BE2C (cell line): Measurements from ENCODE around the gene NAA11. TPM values are rescaled to one million over a fixed set of nuclear protein-coding genes. Genes with fewer than 3 reads are reported as not detected.

ENCODE experiments used
- DNase-seq: peaks from one replicate; pipeline ENCODE4 v3.0.0-alpha.2; 2020
- H3K27me3 ChIP-seq: fragments of 250-450 bp; sonication (Bioruptor Pico); 2 replicates; pipeline ENCODE4 v1.5.1; 2020; ENCODE audit warnings: mild to moderate bottlenecking
- H3K36me3 ChIP-seq: fragments of 250-450 bp; sonication (Bioruptor Pico); 2 replicates; pipeline ENCODE4 v1.5.1; 2020; ENCODE audit warnings: mild to moderate bottlenecking
- H3K4me1 ChIP-seq: fragments of 250-450 bp; sonication (Bioruptor Pico); 2 replicates; pipeline ENCODE4 v1.5.1; 2020
- H3K4me3 ChIP-seq: 2 replicates; pipeline ENCODE4 v1.5.1; 2011; ENCODE audit warnings: low read depth, low read length
- H3K9me3 ChIP-seq: fragments of 250-450 bp; sonication (Bioruptor Pico); 2 replicates; pipeline ENCODE4 v1.5.1; 2020
- CTCF ChIP-seq: IDR thresholded peaks from 2 replicates; pipeline ENCODE4 v1.5.1; 2012; ENCODE audit warnings: mild to moderate bottlenecking, low read depth, low read length
- polyA plus RNA-seq: library from polyadenylated mRNA; unstranded; fragments of >200 nt; gene quantifications from one replicate; pipeline ENCODE4 v1.2.1, GENCODE V29; 2012; ENCODE audit warnings: low read depth, missing spikeins; ENCODE audit not compliant: insufficient read length, insufficient read depth

Gene NAA11
- polyA plus RNA-seq: not detected

- Histone ChIP-seq H3K4me1 (peaks cover 6% of the 10 kb centered on the region), H3K36me3 (no peaks in the 10 kb centered on the region), H3K27me3 (no peaks in the 10 kb centered on the region), H3K9me3 (no peaks in the 10 kb centered on the region), H3K4me3 (no peak within 1 kb of the TSS)
- DNase-seq: no peak
- TF ChIP-seq CTCF: no peak
Measured at GRCh38 chr4:79325864-79326328, at the start of gene NAA11. Gene NAA11 (minus strand): TSS chr4:79326061. CDS start chr4:79325877, 184 bp downstream.

GRCh38 chr4:79370026-79370425, 44.2 kb upstream of the NAA11 start:
- Histone ChIP-seq H3K4me3 (no peak overlapping the region), H3K9me3 (no peaks in the 10 kb centered on the region), H3K27me3 (no peaks in the 10 kb centered on the region), H3K36me3 (no peaks in the 10 kb centered on the region), H3K4me1 (no peaks in the 10 kb centered on the region)
- no peak for TF ChIP-seq CTCF
- DNase-seq: no peak

- H3K27me3 ChIP-seq: no peaks in the 10 kb centered on the region
- H3K9me3 ChIP-seq: no peaks in the 10 kb centered on the region
- H3K4me3 ChIP-seq: no peak overlapping the region
- no peaks in the 10 kb centered on the region for H3K4me1 ChIP-seq
- no peaks in the 10 kb centered on the region for H3K36me3 ChIP-seq
- no peak for TF ChIP-seq CTCF
- no peak for DNase-seq
Measured at GRCh38 chr4:79367096-79367495, 41.2 kb upstream of the NAA11 start.

- H3K27me3 ChIP-seq: no peaks in the 10 kb centered on the region
- TF ChIP-seq CTCF: no peak
Measured at GRCh38 chr4:79366422-79366821, 40.6 kb upstream of the NAA11 start.

GRCh38 chr4:79364061-79364460, 38.2 kb upstream of the NAA11 start:
- Histone ChIP-seq H3K9me3 (no peaks in the 10 kb centered on the region), H3K4me3 (no peak overlapping the region), H3K27me3 (no peaks in the 10 kb centered on the region), H3K36me3 (no peaks in the 10 kb centered on the region), H3K4me1 (peaks cover 2% of the 10 kb centered on the region; the same call in 1 of the 2 replicates)
- no peak for DNase-seq
- no peak for TF ChIP-seq CTCF

More at GRCh38 chr4:79366422-79366821, 40.6 kb upstream of the NAA11 start:
- H3K36me3 ChIP-seq: no peaks in the 10 kb centered on the region
- H3K9me3 ChIP-seq: no peaks in the 10 kb centered on the region
- H3K4me1 ChIP-seq: no peaks in the 10 kb centered on the region
- no peak for DNase-seq
- H3K4me3 ChIP-seq: no peak overlapping the region

- TF ChIP-seq CTCF: no peak
- Histone ChIP-seq H3K36me3 (no peaks in the 10 kb centered on the region), H3K4me1 (peaks cover 7% of the 10 kb centered on the region; the same call in 1 of the 2 replicates), H3K27me3 (no peaks in the 10 kb centered on the region), H3K4me3 (no peak overlapping the region), H3K9me3 (no peaks in the 10 kb centered on the region)
- DNase-seq: no peak
Measured at GRCh38 chr4:79362626-79363025, 36.8 kb upstream of the NAA11 start.
